ENCODE measurements around the gene NFX1.

The NFX1 gene

GRCh38 chr9:33291031-33291397, 698 bp downstream of the NFX1 start:
- peak overlapping the region; percentile 97 for H3K4me3 ChIP-seq (replicated peaks; ENCODE audit: low read depth, low read length)
- TF ChIP-seq CTCF (IDR thresholded peaks at IDR 0.05; ENCODE audit: low read depth, low read length, missing control alignments): no peak
- peak; percentile 52 for DNase-seq (ENCODE audit: extremely low read depth, low read depth)

- DNase-seq (ENCODE audit: extremely low read depth, low read depth): no peak
- no peak for TF ChIP-seq CTCF (IDR thresholded peaks at IDR 0.05; ENCODE audit: low read depth, low read length, missing control alignments)
- 0 out of 2 replicates have a peak overlapping the region, but pooled peaks have one; percentile 97 for H3K4me3 ChIP-seq (replicated peaks; ENCODE audit: low read depth, low read length)
Measured at GRCh38 chr9:33291901-33292300, 1.6 kb downstream of the NFX1 start.

- no peak for DNase-seq (ENCODE audit: extremely low read depth, low read depth)
- H3K4me3 ChIP-seq (replicated peaks; ENCODE audit: low read depth, low read length): no peak overlapping the region
- TF ChIP-seq CTCF (IDR thresholded peaks at IDR 0.05; ENCODE audit: low read depth, low read length, missing control alignments): no peak
Measured at GRCh38 chr9:33293782-33294181, 3.5 kb downstream of the NFX1 start.

GRCh38 chr9:33294670-33295432, 4.5 kb downstream of the NFX1 start:
- H3K4me3 ChIP-seq (replicated peaks; ENCODE audit: low read depth, low read length): no peak overlapping the region
- DNase-seq (ENCODE audit: extremely low read depth, low read depth): no peak
- TF ChIP-seq CTCF (IDR thresholded peaks at IDR 0.05; ENCODE audit: low read depth, low read length, missing control alignments): no peak

GRCh38 chr9:33295571-33295970, 5.3 kb downstream of the NFX1 start:
- DNase-seq (ENCODE audit: extremely low read depth, low read depth): no peak
- no peak for TF ChIP-seq CTCF (IDR thresholded peaks at IDR 0.05; ENCODE audit: low read depth, low read length, missing control alignments)
- no peak overlapping the region for H3K4me3 ChIP-seq (replicated peaks; ENCODE audit: low read depth, low read length)

GRCh38 chr9:33297432-33297831, 7.1 kb downstream of the NFX1 start:
- H3K4me3 ChIP-seq (replicated peaks; ENCODE audit: low read depth, low read length): no peak overlapping the region
- no peak for DNase-seq (ENCODE audit: extremely low read depth, low read depth)
- no peak for TF ChIP-seq CTCF (IDR thresholded peaks at IDR 0.05; ENCODE audit: low read depth, low read length, missing control alignments)

- H3K4me3 ChIP-seq (replicated peaks; ENCODE audit: low read depth, low read length): no peak overlapping the region
- DNase-seq (ENCODE audit: extremely low read depth, low read depth): no peak
- no peak for TF ChIP-seq CTCF (IDR thresholded peaks at IDR 0.05; ENCODE audit: low read depth, low read length, missing control alignments)
Measured at GRCh38 chr9:33300546-33300945, 10.2 kb downstream of the NFX1 start.

Measured in HFF-Myc (cell line).